Testis (tissue), 3 donors: Measurements from ENCODE around the gene ASL. TPM values are rescaled to one million over a fixed set of nuclear protein-coding genes. Genes with fewer than 3 reads are reported as not detected.
"Not testable (repeated sequence)": the region's sequence is repeated elsewhere in the genome, so short reads cannot be mapped to it uniquely, and the experiment has no call there.

ENCODE experiments used
- DNase-seq: peaks from one replicate; pipeline ENCODE4 v3.0.0-alpha.2; 2019
- H3K27ac ChIP-seq, 2 donors: fragments of 200-600 bp; sonication (generic); one replicate each; pipeline ENCODE4 v1.5.1; 2019
- H3K27me3 ChIP-seq: fragments of 200-600 bp; sonication (generic); one replicate; pipeline ENCODE4 v1.5.1; 2019
- H3K36me3 ChIP-seq: fragments of 200-600 bp; sonication (generic); one replicate; pipeline ENCODE4 v1.5.1; 2017; ENCODE audit warnings: low read depth; ENCODE audit errors: missing control alignments
- H3K4me1 ChIP-seq: fragments of 200-600 bp; sonication (generic); one replicate; pipeline ENCODE4 v1.5.1; 2019
- H3K4me3 ChIP-seq, 2 donors: fragments of 200-600 bp; sonication (generic); one replicate each; pipeline ENCODE4 v1.5.1; 2017 to 2019
- H3K9me3 ChIP-seq: fragments of 200-600 bp; sonication (generic); one replicate; pipeline ENCODE4 v1.5.1; 2017
- POLR2A ChIP-seq: fragments of 450-650 bp; IDR thresholded peaks from one replicate; pipeline ENCODE4 v1.6.1; 2017; ENCODE audit warnings: antibody characterized with exemption, mild to moderate bottlenecking, moderate library complexity
- WGBS, 2 donors: methylation state at CpG; one replicate each; pipeline ENCODE4 v1.1.5; 2018; 5-methylcytosine and 5-hydroxymethylcytosine counted together
- intact Hi-C: fragments of 100-400 bp; cut with DNase I; formaldehyde crosslinking; loops from one replicate; pipeline ENCODE4 v1.15.1; 2023; ENCODE audit warnings: low total_unique reads
- polyA plus RNA-seq: library from polyadenylated mRNA; stranded (reverse); fragments of 350-450 nt; fragmentation: Illumina TruSeq; extraction: RNeasy Lipid Tissue Mini Kit (QIAGEN cat#74804); gene quantifications from one replicate; pipeline ENCODE4 v1.2.3, GENCODE V29; 2014; ENCODE audit warnings: low read depth, low replicate concordance; ENCODE audit not compliant: insufficient read depth
- total RNA-seq, 2 donors: library from RNA; depleted of rRNA; stranded (reverse); fragments of >200 nt; gene quantifications; one replicate each; pipeline ENCODE4 v1.2.3, GENCODE V29; 2016
- TF ChIP-seq, protein P1 (sequence below), 3 experiments: fragments of 450-650 bp in 2 of 3; fragments of 200-600 bp in 1 of 3; sonication (generic) in 1 of 3; IDR thresholded peaks; one replicate each; pipeline ENCODE4 v1.5.1; 2016 to 2019; ENCODE audit warnings: antibody characterized with exemption in 3 of 3, mild to moderate bottlenecking in 2 of 3, moderate library complexity in 1 of 3

Gene ASL
- total and polyA plus RNA-seq, 3 donors from 2014 or later, result 9.5 to 15.9 (median 12.0) TPM

DNA sequence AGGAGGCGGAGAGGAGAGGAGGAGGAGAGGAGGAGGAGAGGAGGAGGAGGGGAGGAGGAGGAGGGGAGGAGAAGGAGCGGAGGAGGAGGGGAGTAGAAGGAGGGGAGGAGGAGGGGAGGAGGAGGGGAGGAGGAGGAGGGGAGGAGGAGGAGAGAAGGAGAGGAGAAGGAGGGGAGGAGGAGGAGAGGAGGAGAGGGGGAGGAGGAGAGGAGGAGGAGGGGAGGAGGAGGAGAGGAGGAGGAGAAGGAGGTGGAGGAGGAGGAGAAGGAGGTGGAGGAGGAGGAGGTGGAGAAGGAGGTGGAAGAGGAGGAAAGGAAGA lies 23.6 kb downstream of the ASL start:
- Histone ChIP-seq H3K36me3 (no peaks in the 10 kb centered on the region), H3K9me3 (no peaks in the 10 kb centered on the region), H3K27me3 (no peaks in the 10 kb centered on the region), H3K4me1 (no peaks in the 10 kb centered on the region), H3K27ac (no peak overlapping the region), H3K4me3 (no peak overlapping the region)
- no peak for TF ChIP-seq POLR2A
- TF ChIP-seq, protein P1, sequence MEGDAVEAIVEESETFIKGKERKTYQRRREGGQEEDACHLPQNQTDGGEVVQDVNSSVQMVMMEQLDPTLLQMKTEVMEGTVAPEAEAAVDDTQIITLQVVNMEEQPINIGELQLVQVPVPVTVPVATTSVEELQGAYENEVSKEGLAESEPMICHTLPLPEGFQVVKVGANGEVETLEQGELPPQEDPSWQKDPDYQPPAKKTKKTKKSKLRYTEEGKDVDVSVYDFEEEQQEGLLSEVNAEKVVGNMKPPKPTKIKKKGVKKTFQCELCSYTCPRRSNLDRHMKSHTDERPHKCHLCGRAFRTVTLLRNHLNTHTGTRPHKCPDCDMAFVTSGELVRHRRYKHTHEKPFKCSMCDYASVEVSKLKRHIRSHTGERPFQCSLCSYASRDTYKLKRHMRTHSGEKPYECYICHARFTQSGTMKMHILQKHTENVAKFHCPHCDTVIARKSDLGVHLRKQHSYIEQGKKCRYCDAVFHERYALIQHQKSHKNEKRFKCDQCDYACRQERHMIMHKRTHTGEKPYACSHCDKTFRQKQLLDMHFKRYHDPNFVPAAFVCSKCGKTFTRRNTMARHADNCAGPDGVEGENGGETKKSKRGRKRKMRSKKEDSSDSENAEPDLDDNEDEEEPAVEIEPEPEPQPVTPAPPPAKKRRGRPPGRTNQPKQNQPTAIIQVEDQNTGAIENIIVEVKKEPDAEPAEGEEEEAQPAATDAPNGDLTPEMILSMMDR (IDR thresholded peaks at IDR 0.05), result no peak
- intact Hi-C loops, result no loop called here
- no peak for DNase-seq
- 83% methylated on average over 1 of the region's 2 CpGs; no CpG with 5 or more reads in 1 of the 2 donors for WGBS, 2 donors

DNA sequence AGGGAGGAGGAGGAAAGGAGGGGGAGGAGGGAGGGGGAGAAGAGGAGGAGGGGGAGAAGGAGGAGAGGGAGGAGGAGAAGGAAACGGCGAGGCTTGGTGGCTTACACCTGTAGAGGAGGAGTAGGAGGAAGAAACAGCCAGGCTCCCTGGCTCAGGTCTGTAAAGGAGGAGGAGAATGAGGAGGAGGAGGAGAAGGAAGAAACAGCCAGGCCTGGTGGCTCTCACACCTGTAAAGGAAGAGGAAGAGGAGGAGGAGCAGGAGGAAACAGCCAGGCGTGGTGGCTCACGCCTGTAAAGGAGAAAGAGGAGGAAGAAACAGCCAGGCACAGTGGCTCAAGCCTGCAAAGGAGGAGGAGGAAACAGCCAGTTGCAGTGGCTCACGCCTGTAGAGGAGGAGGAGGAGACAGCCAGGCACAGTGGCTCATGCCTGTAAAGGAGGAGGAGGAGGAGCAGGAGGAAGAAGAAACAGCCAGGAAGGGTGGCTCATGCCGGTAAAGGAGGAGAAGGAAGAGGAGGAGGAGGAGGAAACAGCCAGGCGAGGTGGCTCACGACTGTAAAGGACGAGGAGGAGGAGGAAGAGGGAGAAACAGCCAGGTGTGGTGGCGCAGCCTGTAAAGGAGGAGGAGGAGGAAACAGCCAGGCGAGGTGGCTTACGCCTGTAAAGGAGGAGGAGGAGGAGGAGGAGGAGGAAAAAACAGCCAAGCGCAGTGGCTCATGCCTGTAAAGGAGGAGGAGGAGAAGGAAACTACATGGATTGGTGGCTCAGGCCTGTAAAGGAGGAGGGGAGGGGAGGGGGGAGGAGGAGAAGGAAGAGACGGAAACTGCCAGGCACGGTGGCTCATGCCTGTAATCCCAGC lies 24.2 kb downstream of the ASL start:
- 21 to 26% methylated on average over 15 of the region's 15 CpGs for whole genome bisulfite sequencing, 2 donors
- H3K27me3 ChIP-seq, result no peaks in the 10 kb centered on the region
- H3K4me1 ChIP-seq, result no peaks in the 10 kb centered on the region
- H3K9me3 ChIP-seq, result no peaks in the 10 kb centered on the region
- H3K36me3 ChIP-seq, result no peaks in the 10 kb centered on the region
- TF ChIP-seq POLR2A, result no peak
- TF ChIP-seq, protein P1 (IDR thresholded peaks at IDR 0.05), result no peak
- peak overlapping the region; percentile 12 to 20 for H3K4me3 ChIP-seq
- peak; percentile 75 for DNase-seq
- peak overlapping the region; percentile 72 to 83 for H3K27ac ChIP-seq
- intact Hi-C loops, result no loop called here

DNA sequence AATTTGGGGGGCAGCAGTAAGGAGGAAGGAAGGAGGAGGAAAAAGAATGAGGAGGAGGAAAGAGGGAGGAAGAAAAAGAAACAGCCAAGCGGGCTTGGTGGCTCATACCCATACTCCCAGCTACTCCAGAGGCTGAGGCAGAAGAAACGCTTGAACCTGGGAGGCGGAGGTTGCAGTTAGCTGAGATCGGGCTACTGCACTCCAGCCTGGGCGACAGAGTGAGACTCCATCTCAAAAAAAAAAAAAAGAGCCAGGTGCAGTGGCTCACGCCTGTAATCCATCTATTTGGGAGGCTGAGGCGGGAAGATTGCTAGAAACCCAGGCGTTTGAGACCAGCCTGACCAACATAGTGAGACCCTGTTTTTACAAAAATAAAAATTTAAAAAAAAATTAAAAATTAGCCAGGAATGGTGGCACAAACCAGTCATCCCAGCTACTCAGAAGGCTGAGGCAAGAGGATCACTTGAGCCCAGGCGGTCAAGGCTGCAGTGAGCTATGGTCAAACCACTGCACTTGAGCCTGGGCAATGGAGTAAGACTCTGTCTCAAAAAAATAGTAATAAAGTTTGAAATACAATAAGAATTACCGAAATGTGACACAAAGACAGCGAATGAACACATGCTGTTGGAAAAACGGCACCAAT lies 24.9 kb downstream of the ASL start:
- WGBS, 2 donors, result 58 to 59% methylated on average over 12 of the region's 12 CpGs
- H3K4me1 ChIP-seq, result no peaks in the 10 kb centered on the region
- intact Hi-C loops, result no loop called here
- peak overlapping the region in 1 of 2 donors; percentile 20 for H3K4me3 ChIP-seq
- H3K27ac ChIP-seq, result peak overlapping the region; percentile 72 to 83
- no peak for TF ChIP-seq POLR2A
- TF ChIP-seq, protein P1 (IDR thresholded peaks at IDR 0.05), result no peak
- H3K36me3 ChIP-seq, result no peaks in the 10 kb centered on the region
- no peaks in the 10 kb centered on the region for H3K9me3 ChIP-seq
- no peaks in the 10 kb centered on the region for H3K27me3 ChIP-seq
- no peak for DNase-seq

DNA sequence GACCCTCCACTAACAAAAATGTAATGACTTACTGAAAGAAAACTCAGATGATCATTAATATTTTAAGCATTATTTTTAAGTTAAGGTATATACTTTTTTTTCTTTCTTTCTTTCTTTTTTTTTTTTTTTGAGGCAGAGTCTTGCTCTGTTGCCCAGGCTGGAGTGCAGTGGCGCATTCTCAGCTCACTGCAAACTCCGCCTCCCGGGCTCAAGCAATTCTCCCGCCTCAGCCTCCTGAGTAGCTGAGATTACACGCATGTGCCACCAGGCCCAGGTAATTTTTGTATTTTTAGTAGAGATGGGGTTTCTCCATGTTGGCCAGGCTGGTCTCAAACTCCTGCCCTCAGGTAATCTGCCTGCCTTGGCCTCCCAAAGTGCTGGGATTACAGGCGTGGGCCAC lies 26.5 kb downstream of the ASL start:
- H3K36me3 ChIP-seq, H3K27ac ChIP-seq, H3K4me3 ChIP-seq, H3K27me3 ChIP-seq, intact Hi-C loops, H3K4me1 ChIP-seq, H3K9me3 ChIP-seq, DNase-seq: not testable (repeated sequence)
- WGBS, 2 donors, result 96 to 98% methylated on average over 6 of the region's 6 CpGs

DNA sequence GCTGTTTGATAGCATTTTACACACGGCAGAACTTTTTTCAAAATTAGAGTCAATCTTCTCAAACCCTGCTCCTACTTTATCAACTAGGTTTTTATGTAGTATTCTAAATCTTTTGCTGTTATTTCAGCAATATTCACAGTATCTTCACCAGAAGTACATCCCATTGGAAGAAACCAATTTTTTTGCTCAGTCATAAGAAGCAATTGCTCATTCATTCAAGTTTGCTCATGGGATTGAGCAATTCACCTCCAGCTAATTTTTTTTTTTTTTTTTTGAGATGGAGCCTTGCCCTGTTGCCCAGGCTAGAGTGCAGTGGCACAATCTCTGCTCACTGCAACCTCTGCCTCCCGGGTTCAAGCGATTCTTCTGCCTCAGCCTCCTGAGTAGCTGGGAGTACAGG lies 28.4 kb downstream of the ASL start:
- DNase-seq, H3K27me3 ChIP-seq, H3K4me1 ChIP-seq, H3K27ac ChIP-seq, H3K36me3 ChIP-seq, H3K9me3 ChIP-seq, intact Hi-C loops, H3K4me3 ChIP-seq: not testable (repeated sequence)
- WGBS, 2 donors, result 96 to 100% methylated on average over 3 of the region's 3 CpGs
